ENCODE data around the gene PNMA1. TPM values are rescaled to one million over a fixed set of nuclear protein-coding genes. Genes with fewer than 3 reads are reported as not detected.

The PNMA1 gene
- total and polyA plus RNA-seq, 9 of the 15 experiments (the other 6 are each of a cell fraction or from before 2014, with no cell fraction given), result 1.7 to 26.4 (median 8.7) TPM

DNA sequence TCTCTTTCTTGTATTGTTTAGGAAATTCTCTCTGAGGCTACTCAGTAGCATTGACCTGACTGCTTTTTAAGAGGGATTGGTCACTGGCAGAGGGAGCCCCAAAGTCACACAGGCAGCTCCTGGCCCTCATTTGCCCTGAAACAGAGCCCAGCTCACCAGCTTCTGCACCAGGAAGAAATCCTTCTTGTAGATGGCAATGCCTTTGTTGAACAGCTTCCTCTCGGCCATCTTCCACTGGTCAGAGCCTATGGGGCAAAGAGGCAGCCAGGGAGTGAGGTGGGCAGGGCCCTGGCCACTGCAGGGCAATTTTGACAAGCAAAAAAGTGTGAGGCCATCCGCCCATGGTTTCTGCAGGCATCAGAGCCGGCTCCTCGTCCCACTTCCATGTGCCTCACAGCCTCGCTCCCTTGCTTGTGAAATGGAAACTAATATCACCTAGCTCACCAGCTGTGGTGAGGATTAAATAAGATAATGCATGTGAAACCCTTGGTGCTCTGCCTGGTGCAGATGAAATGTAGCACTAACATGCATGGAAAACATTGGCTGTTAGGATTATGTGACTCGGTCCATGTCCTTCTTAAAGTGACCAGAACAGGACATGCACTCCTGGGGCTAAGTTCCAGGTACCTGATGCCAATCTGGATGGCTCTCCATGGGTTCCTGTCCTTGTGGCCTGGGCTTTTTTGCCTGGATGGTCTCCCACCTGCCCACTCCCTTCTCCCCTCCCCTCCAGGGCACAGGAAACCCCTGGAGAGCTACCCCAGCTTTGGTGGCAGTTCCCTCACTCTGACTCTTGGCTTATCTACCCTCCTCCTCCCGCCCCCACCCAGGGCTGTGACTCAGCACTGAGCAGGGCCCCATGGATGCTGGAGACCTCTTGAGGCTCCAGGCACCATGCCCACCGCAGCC lies 11.2 kb upstream of the PNMA1 start (continued):
- TF ChIP-seq RBM17 (IDR thresholded peaks at IDR 0.05; ENCODE audit: borderline replicate concordance, low read depth, low read length) (no peak), TAF7 (tag; IDR thresholded peaks at IDR 0.05) (no peak), CBFA2T3 (IDR thresholded peaks at IDR 0.05) (peak; percentile 44), SMARCA4 (IDR thresholded peaks at IDR 0.05) (peak; percentile 86), DDX20 (tag; IDR thresholded peaks at IDR 0.05; ENCODE audit: low read depth) (no peak), NFYB (IDR thresholded peaks at IDR 0.05; ENCODE audit: extremely low read depth, insufficient read length) (no peak), CBX2 (IDR thresholded peaks at IDR 0.05; ENCODE audit: insufficient read depth, low read length, poor library complexity, severe bottlenecking) (no peak), HDAC6 (IDR thresholded peaks at IDR 0.05; ENCODE audit: low read depth, low read length) (no peak), EGR1 (conservative IDR thresholded peaks at IDR 0.05) (peak; percentile 91), CEBPB (tag; IDR thresholded peaks at IDR 0.05) (no peak), U2AF1 (optimal IDR thresholded peaks at IDR 0.05; ENCODE audit: low read depth, low read length) (no peak), SRSF7 (optimal IDR thresholded peaks at IDR 0.05; ENCODE audit: low read depth, low read length) (no peak), ASH1L (IDR thresholded peaks at IDR 0.05; ENCODE audit: borderline replicate concordance, low read depth, partially characterized antibody) (no peak), ZNF12 (CRISPR knock-in tag; IDR thresholded peaks at IDR 0.05) (no peak), MCM5 (IDR thresholded peaks at IDR 0.05; ENCODE audit: low read depth) (no peak), RAD21 (CRISPR knock-in tag; conservative IDR thresholded peaks at IDR 0.05 in 1 of 2, IDR thresholded peaks at IDR 0.05 in 1 of 2) (0 out of 4 replicates have a peak, but pooled peaks of 1 of the 2 experiments have one; percentile 21), TRIM24 (IDR thresholded peaks at IDR 0.05) (0 out of 4 replicates have a peak, but pooled peaks of 1 of the 2 experiments have one; percentile 15)
- TF ChIP-seq, protein P1, sequence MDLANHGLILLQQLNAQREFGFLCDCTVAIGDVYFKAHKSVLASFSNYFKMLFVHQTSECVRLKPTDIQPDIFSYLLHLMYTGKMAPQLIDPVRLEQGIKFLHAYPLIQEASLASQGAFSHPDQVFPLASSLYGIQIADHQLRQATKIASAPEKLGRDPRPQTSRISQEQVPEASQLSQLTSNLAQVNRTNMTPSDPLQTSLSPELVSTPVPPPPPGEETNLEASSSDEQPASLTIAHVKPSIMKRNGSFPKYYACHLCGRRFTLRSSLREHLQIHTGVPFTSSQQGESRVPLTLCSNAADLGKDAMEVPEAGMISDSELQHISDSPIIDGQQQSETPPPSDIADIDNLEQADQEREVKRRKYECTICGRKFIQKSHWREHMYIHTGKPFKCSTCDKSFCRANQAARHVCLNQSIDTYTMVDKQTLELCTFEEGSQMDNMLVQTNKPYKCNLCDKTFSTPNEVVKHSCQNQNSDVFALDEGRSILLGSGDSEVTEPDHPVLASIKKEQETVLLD (IDR thresholded peaks at IDR 0.05), result peak; percentile 56; the same call in 1 of the 2 replicates
- TF ChIP-seq, protein P2, sequence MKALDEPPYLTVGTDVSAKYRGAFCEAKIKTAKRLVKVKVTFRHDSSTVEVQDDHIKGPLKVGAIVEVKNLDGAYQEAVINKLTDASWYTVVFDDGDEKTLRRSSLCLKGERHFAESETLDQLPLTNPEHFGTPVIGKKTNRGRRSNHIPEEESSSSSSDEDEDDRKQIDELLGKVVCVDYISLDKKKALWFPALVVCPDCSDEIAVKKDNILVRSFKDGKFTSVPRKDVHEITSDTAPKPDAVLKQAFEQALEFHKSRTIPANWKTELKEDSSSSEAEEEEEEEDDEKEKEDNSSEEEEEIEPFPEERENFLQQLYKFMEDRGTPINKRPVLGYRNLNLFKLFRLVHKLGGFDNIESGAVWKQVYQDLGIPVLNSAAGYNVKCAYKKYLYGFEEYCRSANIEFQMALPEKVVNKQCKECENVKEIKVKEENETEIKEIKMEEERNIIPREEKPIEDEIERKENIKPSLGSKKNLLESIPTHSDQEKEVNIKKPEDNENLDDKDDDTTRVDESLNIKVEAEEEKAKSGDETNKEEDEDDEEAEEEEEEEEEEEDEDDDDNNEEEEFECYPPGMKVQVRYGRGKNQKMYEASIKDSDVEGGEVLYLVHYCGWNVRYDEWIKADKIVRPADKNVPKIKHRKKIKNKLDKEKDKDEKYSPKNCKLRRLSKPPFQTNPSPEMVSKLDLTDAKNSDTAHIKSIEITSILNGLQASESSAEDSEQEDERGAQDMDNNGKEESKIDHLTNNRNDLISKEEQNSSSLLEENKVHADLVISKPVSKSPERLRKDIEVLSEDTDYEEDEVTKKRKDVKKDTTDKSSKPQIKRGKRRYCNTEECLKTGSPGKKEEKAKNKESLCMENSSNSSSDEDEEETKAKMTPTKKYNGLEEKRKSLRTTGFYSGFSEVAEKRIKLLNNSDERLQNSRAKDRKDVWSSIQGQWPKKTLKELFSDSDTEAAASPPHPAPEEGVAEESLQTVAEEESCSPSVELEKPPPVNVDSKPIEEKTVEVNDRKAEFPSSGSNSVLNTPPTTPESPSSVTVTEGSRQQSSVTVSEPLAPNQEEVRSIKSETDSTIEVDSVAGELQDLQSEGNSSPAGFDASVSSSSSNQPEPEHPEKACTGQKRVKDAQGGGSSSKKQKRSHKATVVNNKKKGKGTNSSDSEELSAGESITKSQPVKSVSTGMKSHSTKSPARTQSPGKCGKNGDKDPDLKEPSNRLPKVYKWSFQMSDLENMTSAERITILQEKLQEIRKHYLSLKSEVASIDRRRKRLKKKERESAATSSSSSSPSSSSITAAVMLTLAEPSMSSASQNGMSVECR (CRISPR knock-in tag; IDR thresholded peaks at IDR 0.05), result no peak
- TF ChIP-seq, protein P3, sequence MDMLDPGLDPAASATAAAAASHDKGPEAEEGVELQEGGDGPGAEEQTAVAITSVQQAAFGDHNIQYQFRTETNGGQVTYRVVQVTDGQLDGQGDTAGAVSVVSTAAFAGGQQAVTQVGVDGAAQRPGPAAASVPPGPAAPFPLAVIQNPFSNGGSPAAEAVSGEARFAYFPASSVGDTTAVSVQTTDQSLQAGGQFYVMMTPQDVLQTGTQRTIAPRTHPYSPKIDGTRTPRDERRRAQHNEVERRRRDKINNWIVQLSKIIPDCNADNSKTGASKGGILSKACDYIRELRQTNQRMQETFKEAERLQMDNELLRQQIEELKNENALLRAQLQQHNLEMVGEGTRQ (CRISPR knock-in tag; IDR thresholded peaks at IDR 0.05), result no peak
